Panc1 (cell line): ENCODE data around the gene TRMT6. TPM values are rescaled to one million over a fixed set of nuclear protein-coding genes. Genes with fewer than 3 reads are reported as not detected.

Source experiments
- ATAC-seq: fragments of 200-7000 bp; cut with Tn5 transposase; 2 replicates; pipeline ENCODE4 v1.9.1; 2020; ENCODE audit warnings: mild to moderate bottlenecking, moderate library complexity
- BruUV-seq: library from RNA; stranded (reverse); fragments of 400-500 nt; replicated peaks from 2 replicates; lab custom pipeline; 2021; lab: Mats Ljungman, UMichigan
- CTCF ChIA-PET: fragments of 300-600 bp; sonication (Branson Sonifier 250); formaldehyde crosslinking; loops from one replicate; lab custom pipeline; 2022; ENCODE audit warnings: antibody characterized with exemption; lab: Charles Lee
- POLR2A ChIA-PET: fragments of 300-600 bp; sonication (Branson Sonifier 250); formaldehyde crosslinking; loops from one replicate; lab custom pipeline; 2022; ENCODE audit warnings: antibody characterized with exemption; lab: Charles Lee
- DNase-seq: peaks from one replicate; pipeline ENCODE4 v3.0.0-alpha.2; 2010; ENCODE audit warnings: low read depth, low spot score
- H3K27ac ChIP-seq: 2 replicates; pipeline ENCODE4 v1.5.1; 2011; ENCODE audit warnings: mild to moderate bottlenecking, low read length, inconsistent platforms
- H3K27me3 ChIP-seq: fragments of 200-500 bp; sonication (Bioruptor generic); 2 replicates; pipeline ENCODE4 v1.6.0; 2014; ENCODE audit warnings: low read length, inconsistent platforms; ENCODE audit not compliant: control insufficient read depth, insufficient read depth
- H3K36me3 ChIP-seq: fragments of 200-500 bp; sonication (Bioruptor generic); 2 replicates; pipeline ENCODE4 v1.5.1; 2014; ENCODE audit warnings: inconsistent platforms, mild to moderate bottlenecking, low read length, moderate library complexity; ENCODE audit not compliant: control insufficient read depth, insufficient read depth
- H3K4me1 ChIP-seq: 2 replicates; pipeline ENCODE4 v1.5.1; 2011; ENCODE audit warnings: inconsistent platforms, mild to moderate bottlenecking, low read length, moderate library complexity; ENCODE audit not compliant: control insufficient read depth, insufficient read depth
- H3K4me3 ChIP-seq, 2 experiments: 2 replicates each; pipeline ENCODE4 v1.5.1; 2011 to 2012; ENCODE audit warnings: low read depth in 2 of 2, low read length in 2 of 2, mild to moderate bottlenecking in 2 of 2, inconsistent platforms in 1 of 2, moderate library complexity in 1 of 2
- H3K9me3 ChIP-seq: fragments of 200-500 bp; sonication (Bioruptor generic); 2 replicates; pipeline ENCODE4 v1.5.1; 2014; ENCODE audit warnings: low read depth, mild to moderate bottlenecking, inconsistent platforms, low read length, moderate library complexity; ENCODE audit not compliant: control insufficient read depth, insufficient read depth
- POLR2AphosphoS5 ChIP-seq: IDR thresholded peaks from 2 replicates; pipeline ENCODE4 v1.6.1; 2012; ENCODE audit warnings: mild to moderate bottlenecking, low read depth, low read length, moderate library complexity
- SIN3A ChIP-seq: IDR thresholded peaks from 2 replicates; pipeline ENCODE4 v1.6.1; 2012; ENCODE audit warnings: low read depth, mild to moderate bottlenecking, low read length, moderate library complexity, borderline replicate concordance; ENCODE audit not compliant: insufficient read depth
- TCF7L2 ChIP-seq: IDR thresholded peaks from 2 replicates; pipeline ENCODE4 v1.6.1; 2011; ENCODE audit warnings: mild to moderate bottlenecking, low read depth, low read length, inconsistent platforms
- in situ Hi-C: cut with HindIII; loops from 2 replicates; pipeline ENCODE4 v1.10.0; 2016; ENCODE audit warnings: low sequenced_read_pairs, low pct_unique_long_range_greater_than_20kb
- intact Hi-C: fragments of 100-400 bp; cut with micrococcal nuclease; formaldehyde crosslinking; loops from one replicate; pipeline ENCODE4 v1.10.0; 2022; ENCODE audit not compliant: unreplicated experiment
- total RNA-seq: library from RNA; stranded (reverse); gene quantifications from one replicate; pipeline ENCODE4 v1.2.1, GENCODE V29; 2021; ENCODE audit not compliant: unreplicated experiment
- TF ChIP-seq, protein P1 (sequence below), 2 experiments: IDR thresholded peaks; 2 replicates each; pipeline ENCODE4 v1.6.1; 2011 to 2012; ENCODE audit warnings: low read depth in 2 of 2, control low read depth in 1 of 2, low read length in 1 of 2, mild to moderate bottlenecking in 1 of 2, moderate library complexity in 1 of 2; ENCODE audit not compliant: insufficient read depth in 1 of 2
- TF ChIP-seq, protein P2 (sequence below): fragments of 450-650 bp; IDR thresholded peaks from 2 replicates; pipeline ENCODE4 v1.5.1; 2017; ENCODE audit warnings: mild to moderate bottlenecking

The TRMT6 gene
- total RNA-seq, 1 experiment from 2014 or later = 27.9 TPM

DNA sequence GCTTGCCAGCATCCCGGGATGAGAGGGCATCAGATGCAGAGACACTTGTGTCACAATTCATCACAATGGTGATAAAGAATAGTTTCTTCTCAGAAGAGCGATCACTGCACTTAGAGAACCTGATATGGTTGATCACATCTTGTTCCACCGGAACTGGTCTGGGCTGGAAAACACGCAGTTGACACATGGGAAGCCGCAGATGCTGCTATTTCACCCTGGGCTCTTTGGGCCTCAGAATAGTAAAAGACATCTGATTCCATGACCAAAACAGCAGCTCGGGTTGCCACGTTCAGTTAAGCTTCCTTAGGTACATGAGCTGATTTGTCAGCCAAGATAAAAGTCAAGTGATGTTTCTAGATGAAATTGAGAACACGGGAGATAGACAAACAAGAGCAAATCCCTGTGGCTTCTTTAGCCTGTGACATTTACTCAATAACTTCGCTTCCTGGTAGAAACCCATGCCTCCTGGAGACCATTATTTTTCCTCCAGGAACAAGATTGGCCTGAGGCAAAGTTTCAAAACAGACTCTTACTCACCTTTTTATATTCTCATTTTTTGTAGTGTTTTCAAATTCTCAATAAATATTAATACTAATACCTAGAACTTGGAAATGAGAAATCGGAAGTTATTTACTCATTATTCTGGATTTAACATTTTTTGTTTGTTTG is 59.4 kb downstream of the TRMT6 start:
- intact Hi-C loops = no loop called here
- ATAC-seq = no peak
- no peak for DNase-seq
- Histone ChIP-seq H3K27ac (no peak overlapping the region), H3K36me3 (no peaks in the 10 kb centered on the region), H3K27me3 (peaks cover 7% of the 10 kb centered on the region; the same call in 1 of the 2 replicates), H3K4me1 (no peaks in the 10 kb centered on the region), H3K9me3 (no peaks in the 10 kb centered on the region), H3K4me3 (no peak overlapping the region)
- ChIA-PET POLR2A (no interaction called here), CTCF (no interaction called here)
- BruUV-seq = no TSS peak
- TF ChIP-seq TCF7L2 (no peak), POLR2AphosphoS5 (no peak), SIN3A (no peak)
- TF ChIP-seq, protein P1, sequence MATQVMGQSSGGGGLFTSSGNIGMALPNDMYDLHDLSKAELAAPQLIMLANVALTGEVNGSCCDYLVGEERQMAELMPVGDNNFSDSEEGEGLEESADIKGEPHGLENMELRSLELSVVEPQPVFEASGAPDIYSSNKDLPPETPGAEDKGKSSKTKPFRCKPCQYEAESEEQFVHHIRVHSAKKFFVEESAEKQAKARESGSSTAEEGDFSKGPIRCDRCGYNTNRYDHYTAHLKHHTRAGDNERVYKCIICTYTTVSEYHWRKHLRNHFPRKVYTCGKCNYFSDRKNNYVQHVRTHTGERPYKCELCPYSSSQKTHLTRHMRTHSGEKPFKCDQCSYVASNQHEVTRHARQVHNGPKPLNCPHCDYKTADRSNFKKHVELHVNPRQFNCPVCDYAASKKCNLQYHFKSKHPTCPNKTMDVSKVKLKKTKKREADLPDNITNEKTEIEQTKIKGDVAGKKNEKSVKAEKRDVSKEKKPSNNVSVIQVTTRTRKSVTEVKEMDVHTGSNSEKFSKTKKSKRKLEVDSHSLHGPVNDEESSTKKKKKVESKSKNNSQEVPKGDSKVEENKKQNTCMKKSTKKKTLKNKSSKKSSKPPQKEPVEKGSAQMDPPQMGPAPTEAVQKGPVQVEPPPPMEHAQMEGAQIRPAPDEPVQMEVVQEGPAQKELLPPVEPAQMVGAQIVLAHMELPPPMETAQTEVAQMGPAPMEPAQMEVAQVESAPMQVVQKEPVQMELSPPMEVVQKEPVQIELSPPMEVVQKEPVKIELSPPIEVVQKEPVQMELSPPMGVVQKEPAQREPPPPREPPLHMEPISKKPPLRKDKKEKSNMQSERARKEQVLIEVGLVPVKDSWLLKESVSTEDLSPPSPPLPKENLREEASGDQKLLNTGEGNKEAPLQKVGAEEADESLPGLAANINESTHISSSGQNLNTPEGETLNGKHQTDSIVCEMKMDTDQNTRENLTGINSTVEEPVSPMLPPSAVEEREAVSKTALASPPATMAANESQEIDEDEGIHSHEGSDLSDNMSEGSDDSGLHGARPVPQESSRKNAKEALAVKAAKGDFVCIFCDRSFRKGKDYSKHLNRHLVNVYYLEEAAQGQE (IDR thresholded peaks at IDR 0.05; ENCODE audit: insufficient read depth in 1 of 2, low read depth in 2 of 2, low read length in 1 of 2) = no peak
- TF ChIP-seq, protein P2, sequence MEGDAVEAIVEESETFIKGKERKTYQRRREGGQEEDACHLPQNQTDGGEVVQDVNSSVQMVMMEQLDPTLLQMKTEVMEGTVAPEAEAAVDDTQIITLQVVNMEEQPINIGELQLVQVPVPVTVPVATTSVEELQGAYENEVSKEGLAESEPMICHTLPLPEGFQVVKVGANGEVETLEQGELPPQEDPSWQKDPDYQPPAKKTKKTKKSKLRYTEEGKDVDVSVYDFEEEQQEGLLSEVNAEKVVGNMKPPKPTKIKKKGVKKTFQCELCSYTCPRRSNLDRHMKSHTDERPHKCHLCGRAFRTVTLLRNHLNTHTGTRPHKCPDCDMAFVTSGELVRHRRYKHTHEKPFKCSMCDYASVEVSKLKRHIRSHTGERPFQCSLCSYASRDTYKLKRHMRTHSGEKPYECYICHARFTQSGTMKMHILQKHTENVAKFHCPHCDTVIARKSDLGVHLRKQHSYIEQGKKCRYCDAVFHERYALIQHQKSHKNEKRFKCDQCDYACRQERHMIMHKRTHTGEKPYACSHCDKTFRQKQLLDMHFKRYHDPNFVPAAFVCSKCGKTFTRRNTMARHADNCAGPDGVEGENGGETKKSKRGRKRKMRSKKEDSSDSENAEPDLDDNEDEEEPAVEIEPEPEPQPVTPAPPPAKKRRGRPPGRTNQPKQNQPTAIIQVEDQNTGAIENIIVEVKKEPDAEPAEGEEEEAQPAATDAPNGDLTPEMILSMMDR = no peak
- in situ Hi-C loops = no loop called here

GRCh38 chr20:5888041-5888440 is 62.3 kb downstream of the TRMT6 start:
- POLR2A ChIA-PET = no interaction called here
- ATAC-seq (no peak), DNase-seq (no peak)
- TF ChIP-seq TCF7L2 (no peak), POLR2AphosphoS5 (no peak), SIN3A (no peak)
- TF ChIP-seq, protein P1 (IDR thresholded peaks at IDR 0.05; ENCODE audit: insufficient read depth in 1 of 2, low read depth in 2 of 2, low read length in 1 of 2) = no peak
- TF ChIP-seq, protein P2 = no peak
- intact Hi-C loops = no loop called here
- no peaks in the 10 kb centered on the region for H3K9me3 ChIP-seq
- in situ Hi-C loops = no loop called here
- no peaks in the 10 kb centered on the region for H3K36me3 ChIP-seq
- CTCF ChIA-PET = no interaction called here
- H3K27ac ChIP-seq = no peak overlapping the region
- BruUV-seq = no TSS peak
- H3K4me3 ChIP-seq = no peak overlapping the region
- no peaks in the 10 kb centered on the region for H3K4me1 ChIP-seq
- H3K27me3 ChIP-seq = peaks cover 6% of the 10 kb centered on the region; the same call in 1 of the 2 replicates
